Measurements from ENCODE around the gene MRRF. TPM values are rescaled to one million over a fixed set of nuclear protein-coding genes. Genes with fewer than 3 reads are reported as not detected.

MRRF gene
- total RNA-seq, 1 donor from 2014 or later = 52.7 TPM

DNA sequence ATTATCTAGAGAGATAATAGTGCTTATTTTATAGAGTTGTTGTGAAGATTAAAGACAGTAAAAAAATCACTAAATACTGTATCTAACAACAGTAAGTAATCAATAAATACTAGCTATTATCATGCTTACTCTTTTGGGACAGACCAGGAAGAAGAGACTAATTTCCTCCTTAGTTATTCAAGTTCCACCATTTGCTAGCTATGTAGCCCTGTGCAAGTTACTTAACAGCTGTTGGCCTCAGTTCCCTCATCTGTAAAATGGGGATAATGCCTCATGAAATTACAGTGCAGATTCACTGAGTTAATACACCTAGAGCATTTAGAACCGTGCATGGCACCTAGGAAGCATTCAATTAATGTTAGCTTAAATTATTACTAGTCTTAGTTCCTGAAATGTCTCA lies 2.6 kb upstream of the MRRF start:
- FAIRE-seq (no peak), DNase-seq (ENCODE audit: low read depth) (no peak)
- TF ChIP-seq, protein P1, sequence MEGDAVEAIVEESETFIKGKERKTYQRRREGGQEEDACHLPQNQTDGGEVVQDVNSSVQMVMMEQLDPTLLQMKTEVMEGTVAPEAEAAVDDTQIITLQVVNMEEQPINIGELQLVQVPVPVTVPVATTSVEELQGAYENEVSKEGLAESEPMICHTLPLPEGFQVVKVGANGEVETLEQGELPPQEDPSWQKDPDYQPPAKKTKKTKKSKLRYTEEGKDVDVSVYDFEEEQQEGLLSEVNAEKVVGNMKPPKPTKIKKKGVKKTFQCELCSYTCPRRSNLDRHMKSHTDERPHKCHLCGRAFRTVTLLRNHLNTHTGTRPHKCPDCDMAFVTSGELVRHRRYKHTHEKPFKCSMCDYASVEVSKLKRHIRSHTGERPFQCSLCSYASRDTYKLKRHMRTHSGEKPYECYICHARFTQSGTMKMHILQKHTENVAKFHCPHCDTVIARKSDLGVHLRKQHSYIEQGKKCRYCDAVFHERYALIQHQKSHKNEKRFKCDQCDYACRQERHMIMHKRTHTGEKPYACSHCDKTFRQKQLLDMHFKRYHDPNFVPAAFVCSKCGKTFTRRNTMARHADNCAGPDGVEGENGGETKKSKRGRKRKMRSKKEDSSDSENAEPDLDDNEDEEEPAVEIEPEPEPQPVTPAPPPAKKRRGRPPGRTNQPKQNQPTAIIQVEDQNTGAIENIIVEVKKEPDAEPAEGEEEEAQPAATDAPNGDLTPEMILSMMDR (IDR thresholded peaks at IDR 0.05; ENCODE audit: insufficient read depth, low read length, severe bottlenecking) = no peak
- Histone ChIP-seq H3K4me3 (ENCODE audit: low read depth, low read length) (no peak overlapping the region), H3K27me3 (ENCODE audit: control insufficient read depth, insufficient read depth, low read length) (no peaks in the 10 kb centered on the region), H3K36me3 (ENCODE audit: control insufficient read depth, insufficient read depth, low read length) (peaks cover 3% of the 10 kb centered on the region)

DNA sequence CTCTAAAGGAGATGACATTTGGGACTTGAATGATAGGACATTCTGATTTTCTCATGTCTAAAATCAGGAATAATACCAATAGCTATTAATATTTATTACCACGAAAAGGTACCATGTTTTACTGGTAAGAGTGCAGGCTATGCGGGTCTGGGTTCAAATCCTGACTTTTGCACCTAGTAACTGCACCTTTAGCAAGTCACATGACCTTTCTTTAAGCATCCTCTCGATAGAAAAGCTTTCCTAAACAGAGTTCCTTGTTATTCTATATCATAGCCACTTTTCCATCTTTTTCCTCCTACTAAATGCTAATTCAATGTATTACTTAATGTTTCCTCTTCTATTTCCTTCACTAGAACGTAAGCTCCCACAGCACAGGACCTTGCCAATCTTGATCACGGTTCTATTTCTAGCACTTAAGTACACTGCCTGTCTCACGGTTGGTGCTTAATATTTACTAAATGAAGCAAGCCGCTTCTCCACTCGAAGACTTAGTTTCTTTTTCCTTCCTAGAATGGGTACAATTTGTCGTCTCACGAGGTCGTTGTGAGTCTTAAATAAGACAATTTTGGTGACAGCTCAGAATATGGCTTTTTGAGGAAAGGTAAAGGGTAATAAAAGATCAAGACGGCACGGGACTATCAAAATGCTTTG lies 858 bp upstream of the MRRF start:
- TF ChIP-seq, protein P1 (IDR thresholded peaks at IDR 0.05; ENCODE audit: insufficient read depth, low read length, severe bottlenecking) = no peak
- FAIRE-seq = no peak

DNA sequence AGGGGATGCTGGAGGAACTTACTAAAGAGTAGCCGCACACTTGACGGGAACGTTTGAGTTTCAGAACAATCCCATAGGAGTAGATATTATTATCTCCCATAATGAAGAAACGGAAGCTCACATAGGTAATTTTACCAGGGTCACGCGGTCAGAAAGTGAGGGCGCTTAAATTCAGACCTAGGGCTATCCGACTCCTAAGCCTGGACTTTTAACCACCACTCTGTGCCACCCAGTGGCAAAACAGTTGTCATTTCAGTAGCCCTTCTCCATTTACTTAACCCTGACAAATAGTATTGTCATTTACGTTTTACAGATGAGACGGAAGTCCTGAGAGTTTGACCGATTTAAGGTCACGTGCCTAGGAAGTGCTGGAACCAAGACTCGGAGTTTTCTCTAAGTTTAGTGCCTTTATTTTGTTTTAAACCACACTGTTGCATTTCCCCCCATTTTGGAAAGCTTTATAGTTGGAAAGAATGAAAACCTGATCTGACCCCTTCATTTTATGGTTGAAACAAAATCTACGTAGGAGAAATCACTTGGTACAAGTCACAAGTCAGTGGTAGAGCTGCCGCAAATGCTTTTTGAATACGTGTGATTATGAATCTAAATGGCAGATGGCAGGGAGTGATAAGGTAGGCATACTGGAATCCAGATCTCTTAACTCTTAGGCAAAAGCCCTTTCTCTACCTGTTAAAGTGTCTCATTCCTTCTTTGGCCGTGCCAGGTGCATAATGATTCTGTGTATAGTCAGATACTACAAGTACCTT lies 650 bp downstream of the MRRF start:
- peaks cover 1% of the 10 kb centered on the region for H3K36me3 ChIP-seq (ENCODE audit: control insufficient read depth, insufficient read depth, low read length)
- H3K4me3 ChIP-seq (ENCODE audit: low read depth, low read length) = peak overlapping the region; percentile 76
- H3K27me3 ChIP-seq (ENCODE audit: control insufficient read depth, insufficient read depth, low read length) = no peaks in the 10 kb centered on the region
- TF ChIP-seq, protein P1 (IDR thresholded peaks at IDR 0.05; ENCODE audit: insufficient read depth, low read length, severe bottlenecking) = no peak
- FAIRE-seq (no peak), DNase-seq (ENCODE audit: low read depth) (peak; percentile 37)

More for the DNA sequence above, 858 bp upstream of the MRRF start:
- Histone ChIP-seq H3K27me3 (ENCODE audit: control insufficient read depth, insufficient read depth, low read length) (no peaks in the 10 kb centered on the region), H3K36me3 (ENCODE audit: control insufficient read depth, insufficient read depth, low read length) (peaks cover 3% of the 10 kb centered on the region), H3K4me3 (ENCODE audit: low read depth, low read length) (peak overlapping the region; percentile 76)
- no peak for DNase-seq (ENCODE audit: low read depth)

DNA sequence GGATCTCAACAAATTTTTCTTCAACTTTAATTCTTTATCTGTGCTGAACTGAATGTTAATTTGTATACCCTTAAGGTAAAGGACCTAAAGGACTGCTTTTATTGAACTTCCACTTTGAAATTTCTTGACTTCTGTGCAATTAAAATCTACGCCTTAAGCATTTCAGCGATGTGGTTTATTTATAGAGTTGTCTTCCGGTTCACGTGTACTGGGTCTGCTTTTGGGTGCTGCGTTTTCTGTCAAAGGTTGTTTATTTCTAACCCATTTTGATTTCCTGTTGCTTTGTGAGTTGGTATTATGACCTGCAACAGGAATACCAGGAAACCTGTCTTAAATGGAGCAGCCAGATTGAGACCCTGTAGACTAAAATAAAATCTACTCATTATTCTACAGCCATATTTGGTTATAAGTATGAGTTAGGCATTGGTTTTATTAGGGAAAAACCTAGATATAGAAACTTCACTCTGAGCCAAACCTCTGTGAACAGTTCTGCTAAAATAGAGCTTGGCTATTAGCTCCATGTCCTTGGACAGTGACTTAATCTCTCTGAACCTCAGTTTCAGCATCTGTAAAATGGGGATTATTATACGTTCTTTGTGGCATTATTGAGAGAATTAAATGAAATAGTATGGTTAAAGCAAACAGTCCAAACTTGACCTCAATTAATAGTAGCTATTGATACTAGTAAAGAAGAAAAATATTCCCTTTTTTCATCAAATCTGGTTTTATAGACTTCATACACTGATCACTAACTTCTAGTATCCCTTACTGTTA lies 3.5 kb downstream of the MRRF start:
- Histone ChIP-seq H3K36me3 (ENCODE audit: control insufficient read depth, insufficient read depth, low read length) (peaks cover 3% of the 10 kb centered on the region), H3K4me3 (ENCODE audit: low read depth, low read length) (no peak overlapping the region), H3K27me3 (ENCODE audit: control insufficient read depth, insufficient read depth, low read length) (no peaks in the 10 kb centered on the region)
- no peak for DNase-seq (ENCODE audit: low read depth)
- TF ChIP-seq, protein P1 (IDR thresholded peaks at IDR 0.05; ENCODE audit: insufficient read depth, low read length, severe bottlenecking) = no peak
- no peak for FAIRE-seq

DNA sequence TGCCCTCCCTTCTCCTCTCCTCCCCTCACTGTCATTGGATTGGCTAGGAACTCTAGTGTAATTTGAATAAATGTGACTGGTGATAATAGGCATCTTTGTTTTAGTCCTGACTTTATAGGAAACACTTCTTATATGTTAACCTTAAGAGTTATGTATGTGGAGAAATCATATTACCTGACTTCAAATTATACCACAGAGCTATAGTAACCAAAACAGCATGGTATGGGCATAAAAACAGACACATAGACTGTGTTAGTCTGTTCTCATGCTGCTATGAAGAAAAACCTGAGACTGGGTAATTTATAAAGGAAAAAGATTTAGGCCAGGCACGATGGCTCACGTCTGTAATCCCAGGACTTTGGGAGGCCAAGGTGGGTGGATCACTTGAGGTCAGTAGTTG lies 9.4 kb downstream of the MRRF start:
- FAIRE-seq (no peak), DNase-seq (ENCODE audit: low read depth) (no peak)
- H3K36me3 ChIP-seq (ENCODE audit: control insufficient read depth, insufficient read depth, low read length) = peaks cover 3% of the 10 kb centered on the region
- TF ChIP-seq, protein P1 (IDR thresholded peaks at IDR 0.05; ENCODE audit: insufficient read depth, low read length, severe bottlenecking) = no peak
- no peaks in the 10 kb centered on the region for H3K27me3 ChIP-seq (ENCODE audit: control insufficient read depth, insufficient read depth, low read length)
- H3K4me3 ChIP-seq (ENCODE audit: low read depth, low read length) = no peak overlapping the region
